ENCODE data around the gene GAL. TPM values are rescaled to one million over a fixed set of nuclear protein-coding genes. Genes with fewer than 3 reads are reported as not detected.
A peak's percentile ranks its signal among the peaks of the same experiment; 100 is the strongest.

GAL gene
- total and polyA plus RNA-seq, 2 donors from 2014 or later, result 0.31 TPM; not detected in 1

GRCh38 chr11:68721075-68721474 is 36.7 kb downstream of the GAL start:
- Histone ChIP-seq H3K9ac (ENCODE audit: low read length in 3 of 3) (no peak overlapping the region), H3K4me1 (ENCODE audit: control insufficient read depth in 2 of 3, insufficient read depth in 2 of 3, low read depth in 1 of 3, low read length in 3 of 3) (no peaks in the 10 kb centered on the region), H3K27me3 (ENCODE audit: control insufficient read depth, insufficient read depth, low read length) (no peaks in the 10 kb centered on the region), H3K27ac (ENCODE audit: low read depth in 2 of 2, low read length in 2 of 2) (no peak overlapping the region), H3K9me3 (ENCODE audit: control insufficient read depth in 2 of 3, insufficient read depth in 1 of 3, low read length in 3 of 3) (peaks cover 0 to 3% (median 0%) of the 10 kb centered on the region in 3 donors), H3K36me3 (ENCODE audit: control insufficient read depth in 2 of 3, insufficient read depth in 3 of 3, low read length in 3 of 3) (no peaks in the 10 kb centered on the region), H3K4me3 (ENCODE audit: low read length in 3 of 3) (no peak overlapping the region)
- intact Hi-C loops (cut with DNase I), result no loop called here
- no peak for TF ChIP-seq CTCF (IDR thresholded peaks at IDR 0.05; ENCODE audit: borderline replicate concordance, extremely low read depth, insufficient read depth)
- no peak for FAIRE-seq
- no peak for DNase-seq

- DNase-seq (no peak), FAIRE-seq (no peak)
- Histone ChIP-seq H3K9me3 (ENCODE audit: control insufficient read depth in 2 of 3, insufficient read depth in 1 of 3, low read length in 3 of 3) (peaks cover 0 to 3% (median 0%) of the 10 kb centered on the region in 3 donors), H3K9ac (ENCODE audit: low read length in 3 of 3) (no peak overlapping the region), H3K27ac (ENCODE audit: low read depth in 2 of 2, low read length in 2 of 2) (no peak overlapping the region), H3K27me3 (ENCODE audit: control insufficient read depth, insufficient read depth, low read length) (no peaks in the 10 kb centered on the region), H3K36me3 (ENCODE audit: control insufficient read depth in 2 of 3, insufficient read depth in 3 of 3, low read length in 3 of 3) (no peaks in the 10 kb centered on the region), H3K4me1 (ENCODE audit: control insufficient read depth in 2 of 3, insufficient read depth in 2 of 3, low read depth in 1 of 3, low read length in 3 of 3) (no peaks in the 10 kb centered on the region), H3K4me3 (ENCODE audit: low read length in 3 of 3) (no peak overlapping the region)
- intact Hi-C loops (cut with DNase I), result no loop called here
- TF ChIP-seq CTCF (IDR thresholded peaks at IDR 0.05; ENCODE audit: borderline replicate concordance, extremely low read depth, insufficient read depth), result no peak
Measured at GRCh38 chr11:68722143-68722542, 37.8 kb downstream of the GAL start.

- DNase-seq, result no peak
- TF ChIP-seq CTCF (IDR thresholded peaks at IDR 0.05; ENCODE audit: borderline replicate concordance, extremely low read depth, insufficient read depth), result no peak
- no peak overlapping the region for H3K4me3 ChIP-seq (ENCODE audit: low read length in 3 of 3)
- no peaks in the 10 kb centered on the region for H3K27me3 ChIP-seq (ENCODE audit: control insufficient read depth, insufficient read depth, low read length)
- no peaks in the 10 kb centered on the region for H3K4me1 ChIP-seq (ENCODE audit: control insufficient read depth in 2 of 3, insufficient read depth in 2 of 3, low read depth in 1 of 3, low read length in 3 of 3)
- H3K9ac ChIP-seq (ENCODE audit: low read length in 3 of 3), result no peak overlapping the region
- no peaks in the 10 kb centered on the region for H3K36me3 ChIP-seq (ENCODE audit: control insufficient read depth in 2 of 3, insufficient read depth in 3 of 3, low read length in 3 of 3)
- H3K9me3 ChIP-seq (ENCODE audit: control insufficient read depth in 2 of 3, insufficient read depth in 1 of 3, low read length in 3 of 3), result peaks cover 0 to 3% (median 0%) of the 10 kb centered on the region in 3 donors
- FAIRE-seq, result no peak
- intact Hi-C loops (cut with DNase I), result no loop called here
- H3K27ac ChIP-seq (ENCODE audit: low read depth in 2 of 2, low read length in 2 of 2), result no peak overlapping the region
Measured at GRCh38 chr11:68724293-68724692, 39.9 kb downstream of the GAL start.

- Histone ChIP-seq H3K4me1 (ENCODE audit: control insufficient read depth in 2 of 3, insufficient read depth in 2 of 3, low read depth in 1 of 3, low read length in 3 of 3) (no peaks in the 10 kb centered on the region), H3K9me3 (ENCODE audit: control insufficient read depth in 2 of 3, insufficient read depth in 1 of 3, low read length in 3 of 3) (no peaks in the 10 kb centered on the region), H3K27me3 (ENCODE audit: control insufficient read depth, insufficient read depth, low read length) (no peaks in the 10 kb centered on the region), H3K9ac (ENCODE audit: low read length in 3 of 3) (no peak overlapping the region), H3K27ac (ENCODE audit: low read depth in 2 of 2, low read length in 2 of 2) (no peak overlapping the region), H3K4me3 (ENCODE audit: low read length in 3 of 3) (no peak overlapping the region), H3K36me3 (ENCODE audit: control insufficient read depth in 2 of 3, insufficient read depth in 3 of 3, low read length in 3 of 3) (no peaks in the 10 kb centered on the region)
- DNase-seq, result peak in 1 of 5 donors; percentile 17
- TF ChIP-seq CTCF (IDR thresholded peaks at IDR 0.05; ENCODE audit: borderline replicate concordance, extremely low read depth, insufficient read depth), result peak; percentile 18
- intact Hi-C loops (cut with DNase I), result no loop called here
- no peak for FAIRE-seq
Measured at GRCh38 chr11:68727783-68728182, 43.4 kb downstream of the GAL start.

All from kidney (tissue), 14 donors.